ENCODE results near the gene NAB2.

DNA sequence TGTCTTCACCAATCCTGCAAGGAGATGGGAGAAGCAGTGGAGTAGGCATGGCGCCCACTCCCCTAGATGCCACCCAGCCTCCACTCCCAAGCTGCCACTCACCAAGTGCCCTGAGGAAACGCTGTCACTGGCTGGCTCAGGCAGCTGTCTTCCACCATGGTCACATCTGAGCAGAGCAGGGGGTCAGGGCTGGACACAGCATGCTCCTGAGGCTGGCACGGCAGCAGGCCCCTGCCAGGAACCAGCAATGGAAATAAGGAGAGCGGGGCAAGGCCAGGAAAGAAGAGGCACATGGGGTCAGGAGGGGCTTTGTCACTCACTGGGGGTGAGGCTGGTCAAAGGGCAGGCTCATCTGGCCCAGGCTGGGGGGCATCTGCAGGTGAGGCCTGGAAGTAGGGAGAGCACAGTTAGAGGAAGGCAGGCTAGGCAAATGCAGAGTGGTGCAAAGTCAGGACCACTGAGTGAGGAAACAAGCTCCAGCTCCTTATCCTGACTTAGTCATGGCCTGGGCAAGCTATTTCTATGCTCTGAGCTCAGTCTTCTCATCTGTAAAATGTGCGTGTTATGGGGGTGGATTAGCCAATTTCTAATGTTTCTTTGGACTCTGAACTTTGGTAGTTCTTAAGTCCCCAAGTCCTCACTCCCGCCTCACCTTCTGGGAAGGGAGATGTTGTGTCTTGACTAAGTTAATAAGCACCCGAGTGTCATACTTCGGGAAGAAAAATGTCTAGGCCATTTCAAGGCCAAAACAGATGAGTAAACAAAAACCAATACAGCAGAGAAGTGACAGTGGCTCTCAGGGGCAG is 8.0 kb downstream of the NAB2 start:
- TF ChIP-seq EZH2 (IDR thresholded peaks at IDR 0.05; ENCODE audit: low read length) = no peak
- TF ChIP-seq, protein P1, sequence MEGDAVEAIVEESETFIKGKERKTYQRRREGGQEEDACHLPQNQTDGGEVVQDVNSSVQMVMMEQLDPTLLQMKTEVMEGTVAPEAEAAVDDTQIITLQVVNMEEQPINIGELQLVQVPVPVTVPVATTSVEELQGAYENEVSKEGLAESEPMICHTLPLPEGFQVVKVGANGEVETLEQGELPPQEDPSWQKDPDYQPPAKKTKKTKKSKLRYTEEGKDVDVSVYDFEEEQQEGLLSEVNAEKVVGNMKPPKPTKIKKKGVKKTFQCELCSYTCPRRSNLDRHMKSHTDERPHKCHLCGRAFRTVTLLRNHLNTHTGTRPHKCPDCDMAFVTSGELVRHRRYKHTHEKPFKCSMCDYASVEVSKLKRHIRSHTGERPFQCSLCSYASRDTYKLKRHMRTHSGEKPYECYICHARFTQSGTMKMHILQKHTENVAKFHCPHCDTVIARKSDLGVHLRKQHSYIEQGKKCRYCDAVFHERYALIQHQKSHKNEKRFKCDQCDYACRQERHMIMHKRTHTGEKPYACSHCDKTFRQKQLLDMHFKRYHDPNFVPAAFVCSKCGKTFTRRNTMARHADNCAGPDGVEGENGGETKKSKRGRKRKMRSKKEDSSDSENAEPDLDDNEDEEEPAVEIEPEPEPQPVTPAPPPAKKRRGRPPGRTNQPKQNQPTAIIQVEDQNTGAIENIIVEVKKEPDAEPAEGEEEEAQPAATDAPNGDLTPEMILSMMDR (optimal IDR thresholded peaks at IDR 0.05 in 1 of 3, IDR thresholded peaks at IDR 0.05 in 1 of 3, conservative IDR thresholded peaks at IDR 0.05 in 1 of 3; ENCODE audit: extremely low read depth in 1 of 3, insufficient read depth in 2 of 3, low read length in 3 of 3) = no peak

Measured in keratinocyte (primary cell).